Neural progenitor cell (in vitro differentiated cells): Measurements from ENCODE around the gene ALDOA.

Experiments used
- EZH2 ChIP-seq: fragments of 200-600 bp; sonication (generic); IDR thresholded peaks from 2 replicates; pipeline ENCODE4 v1.6.1; 2017; ENCODE audit warnings: antibody characterized with exemption, mild to moderate bottlenecking, moderate library complexity
- TF ChIP-seq, protein P1 (sequence below): fragments of 200-600 bp; sonication (generic); IDR thresholded peaks from 2 replicates; pipeline ENCODE4 v1.5.1; 2017; ENCODE audit warnings: antibody characterized with exemption, mild to moderate bottlenecking

DNA sequence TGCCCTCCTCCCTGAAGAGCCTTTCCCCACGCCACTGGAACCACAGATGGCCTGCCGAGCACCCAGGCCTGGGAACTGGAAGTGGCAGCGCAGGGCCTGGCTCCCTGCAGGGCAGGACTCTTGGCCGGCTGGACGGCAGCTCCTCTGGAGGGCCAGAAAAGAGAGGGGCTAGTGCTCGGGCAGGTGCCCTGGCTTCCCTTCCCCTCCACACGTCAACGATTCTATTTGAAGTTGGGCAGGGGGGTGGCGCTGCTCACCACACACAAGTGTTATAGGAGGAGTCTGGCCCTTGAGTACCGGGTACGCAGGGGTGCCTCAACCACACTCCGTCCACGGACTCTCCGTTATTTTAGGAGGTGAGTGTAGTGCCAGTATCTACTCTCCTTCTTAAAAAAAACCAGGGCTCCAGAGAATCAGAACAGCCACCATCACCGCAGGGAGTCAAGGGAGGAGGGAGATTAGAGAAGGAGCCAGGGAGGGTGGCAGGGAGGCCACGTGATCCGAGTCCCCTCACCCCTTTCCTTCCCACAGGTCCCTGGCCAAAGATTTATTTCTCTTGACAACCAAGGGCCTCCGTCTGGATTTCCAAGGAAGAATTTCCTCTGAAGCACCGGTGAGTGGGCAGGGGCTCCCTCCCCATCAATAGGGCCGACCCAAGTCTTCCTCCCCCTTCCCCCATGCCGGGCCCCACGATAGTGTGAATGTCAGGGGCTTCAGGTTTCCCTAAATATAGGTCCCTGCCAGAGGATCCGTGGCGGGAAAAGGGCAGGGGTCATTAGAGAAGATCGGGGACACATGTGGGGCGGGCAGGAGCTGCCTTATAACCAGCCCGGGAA is 1.4 kb upstream of the ALDOA start:
- TF ChIP-seq, protein P1, sequence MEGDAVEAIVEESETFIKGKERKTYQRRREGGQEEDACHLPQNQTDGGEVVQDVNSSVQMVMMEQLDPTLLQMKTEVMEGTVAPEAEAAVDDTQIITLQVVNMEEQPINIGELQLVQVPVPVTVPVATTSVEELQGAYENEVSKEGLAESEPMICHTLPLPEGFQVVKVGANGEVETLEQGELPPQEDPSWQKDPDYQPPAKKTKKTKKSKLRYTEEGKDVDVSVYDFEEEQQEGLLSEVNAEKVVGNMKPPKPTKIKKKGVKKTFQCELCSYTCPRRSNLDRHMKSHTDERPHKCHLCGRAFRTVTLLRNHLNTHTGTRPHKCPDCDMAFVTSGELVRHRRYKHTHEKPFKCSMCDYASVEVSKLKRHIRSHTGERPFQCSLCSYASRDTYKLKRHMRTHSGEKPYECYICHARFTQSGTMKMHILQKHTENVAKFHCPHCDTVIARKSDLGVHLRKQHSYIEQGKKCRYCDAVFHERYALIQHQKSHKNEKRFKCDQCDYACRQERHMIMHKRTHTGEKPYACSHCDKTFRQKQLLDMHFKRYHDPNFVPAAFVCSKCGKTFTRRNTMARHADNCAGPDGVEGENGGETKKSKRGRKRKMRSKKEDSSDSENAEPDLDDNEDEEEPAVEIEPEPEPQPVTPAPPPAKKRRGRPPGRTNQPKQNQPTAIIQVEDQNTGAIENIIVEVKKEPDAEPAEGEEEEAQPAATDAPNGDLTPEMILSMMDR = peak; percentile 26
- TF ChIP-seq EZH2 = no peak
